RWPE2 (cell line): ENCODE measurements around the gene PEAK1.
A peak's percentile ranks its signal among the peaks of the same experiment; 100 is the strongest.

Source experiments
- ATAC-seq: fragments of 200-7000 bp; cut with Tn5 transposase; 3 replicates; pipeline ENCODE4 v1.9.1; 2021; ENCODE audit warnings: low read depth
- DNase-seq: peaks from one replicate; pipeline ENCODE4 v3.0.0-alpha.2; 2020; ENCODE audit warnings: low spot score
- H3K27ac ChIP-seq: fragments of 450-650 bp; 2 replicates; pipeline ENCODE4 v1.5.1; 2017; ENCODE audit warnings: mild to moderate bottlenecking; ENCODE audit not compliant: poor library complexity, severe bottlenecking
- H3K27me3 ChIP-seq: fragments of 250-450 bp; sonication (Bioruptor Pico); 2 replicates; pipeline ENCODE4 v1.5.1; 2021; ENCODE audit warnings: mild to moderate bottlenecking, moderate library complexity; ENCODE audit not compliant: insufficient read depth, poor library complexity, severe bottlenecking
- H3K36me3 ChIP-seq: fragments of 250-450 bp; sonication (Bioruptor Pico); 2 replicates; pipeline ENCODE4 v1.5.1; 2020; ENCODE audit warnings: low read depth, mild to moderate bottlenecking, moderate library complexity
- H3K4me1 ChIP-seq: fragments of 250-450 bp; sonication (Bioruptor Pico); 2 replicates; pipeline ENCODE4 v1.5.1; 2021; ENCODE audit warnings: mild to moderate bottlenecking, moderate library complexity; ENCODE audit not compliant: insufficient read depth, poor library complexity, severe bottlenecking
- H3K4me3 ChIP-seq: fragments of 250-450 bp; sonication (Bioruptor Pico); 2 replicates; pipeline ENCODE4 v1.5.1; 2021; ENCODE audit warnings: mild to moderate bottlenecking, moderate library complexity; ENCODE audit not compliant: severe bottlenecking
- H3K9me3 ChIP-seq: fragments of 250-450 bp; sonication (Bioruptor Pico); 2 replicates; pipeline ENCODE4 v1.5.1; 2021; ENCODE audit warnings: mild to moderate bottlenecking, moderate library complexity; ENCODE audit not compliant: severe bottlenecking
- CTCF ChIP-seq: fragments of 450-650 bp; IDR thresholded peaks from one replicate; pipeline ENCODE4 v1.5.1; 2017; ENCODE audit warnings: mild to moderate bottlenecking, moderate library complexity; ENCODE audit not compliant: poor library complexity, severe bottlenecking

Gene PEAK1

GRCh38 chr15:77312523-77312922, 107.4 kb downstream of the PEAK1 start:
- Histone ChIP-seq H3K36me3 (no peaks in the 10 kb centered on the region), H3K27me3 (no peaks in the 10 kb centered on the region), H3K4me3 (no peak overlapping the region), H3K4me1 (peaks cover 12% of the 10 kb centered on the region), H3K27ac (no peak overlapping the region), H3K9me3 (no peaks in the 10 kb centered on the region)
- ATAC-seq (no peak), DNase-seq (no peak)
- no peak for TF ChIP-seq CTCF

- Histone ChIP-seq H3K27ac (no peak overlapping the region), H3K36me3 (no peaks in the 10 kb centered on the region), H3K4me1 (peaks cover 12% of the 10 kb centered on the region), H3K27me3 (no peaks in the 10 kb centered on the region), H3K4me3 (no peak overlapping the region), H3K9me3 (no peaks in the 10 kb centered on the region)
- ATAC-seq (peak; percentile 75), DNase-seq (no peak)
- TF ChIP-seq CTCF: no peak
Measured at GRCh38 chr15:77311618-77312398, 108.1 kb downstream of the PEAK1 start.

- H3K27me3 ChIP-seq: no peaks in the 10 kb centered on the region
- no peaks in the 10 kb centered on the region for H3K36me3 ChIP-seq
- H3K9me3 ChIP-seq: no peaks in the 10 kb centered on the region
- no peak for DNase-seq
- no peak for TF ChIP-seq CTCF
- peaks cover 12% of the 10 kb centered on the region for H3K4me1 ChIP-seq
- ATAC-seq: no peak
- no peak overlapping the region for H3K4me3 ChIP-seq
- no peak overlapping the region for H3K27ac ChIP-seq
Measured at GRCh38 chr15:77311020-77311419, 108.9 kb downstream of the PEAK1 start.

- Histone ChIP-seq H3K9me3 (no peaks in the 10 kb centered on the region), H3K4me3 (no peak overlapping the region), H3K4me1 (peaks cover 12% of the 10 kb centered on the region), H3K27me3 (no peaks in the 10 kb centered on the region), H3K36me3 (no peaks in the 10 kb centered on the region), H3K27ac (no peak overlapping the region)
- DNase-seq (no peak), ATAC-seq (no peak)
- no peak for TF ChIP-seq CTCF
Measured at GRCh38 chr15:77309392-77309791, 110.5 kb downstream of the PEAK1 start.

GRCh38 chr15:77305953-77306352, 114.0 kb downstream of the PEAK1 start:
- Histone ChIP-seq H3K36me3 (no peaks in the 10 kb centered on the region), H3K9me3 (no peaks in the 10 kb centered on the region), H3K4me3 (no peak overlapping the region), H3K4me1 (no peaks in the 10 kb centered on the region), H3K27me3 (no peaks in the 10 kb centered on the region), H3K27ac (no peak overlapping the region)
- no peak for DNase-seq
- no peak for ATAC-seq
- no peak for TF ChIP-seq CTCF
